Astrocyte of the cerebellum (primary cell): Measurements from ENCODE around the gene PPARD.
"Not testable (repeated sequence)": the region's sequence is repeated elsewhere in the genome, so short reads cannot be mapped to it uniquely, and the experiment has no call there.

Experiments used
- DNase-seq: peaks from one replicate; pipeline ENCODE4 v3.0.0-alpha.2; 2011; ENCODE audit warnings: low read depth
- H3K4me3 ChIP-seq: 2 replicates; pipeline ENCODE4 v1.5.1; 2011; ENCODE audit warnings: mild to moderate bottlenecking, low read depth, low read length, moderate library complexity
- CTCF ChIP-seq: IDR thresholded peaks from 2 replicates; pipeline ENCODE4 v1.5.1; 2012; ENCODE audit warnings: low read length, low read depth, moderate library complexity, mild to moderate bottlenecking; ENCODE audit errors: missing control alignments
- in situ Hi-C: cut with HindIII; loops from 2 replicates; pipeline ENCODE4 v1.10.0; 2017; ENCODE audit warnings: low sequenced_read_pairs

The PPARD gene

GRCh38 chr6:35382015-35382414 is 39.7 kb downstream of the PPARD start:
- in situ Hi-C loops, result no loop called here
- DNase-seq, result no peak
- H3K4me3 ChIP-seq, result no peak overlapping the region
- TF ChIP-seq CTCF, result no peak

GRCh38 chr6:35385457-35386202 is 43.3 kb downstream of the PPARD start:
- no peak overlapping the region for H3K4me3 ChIP-seq
- in situ Hi-C loops, result no loop called here
- no peak for TF ChIP-seq CTCF
- DNase-seq, result peak; percentile 72

DNA sequence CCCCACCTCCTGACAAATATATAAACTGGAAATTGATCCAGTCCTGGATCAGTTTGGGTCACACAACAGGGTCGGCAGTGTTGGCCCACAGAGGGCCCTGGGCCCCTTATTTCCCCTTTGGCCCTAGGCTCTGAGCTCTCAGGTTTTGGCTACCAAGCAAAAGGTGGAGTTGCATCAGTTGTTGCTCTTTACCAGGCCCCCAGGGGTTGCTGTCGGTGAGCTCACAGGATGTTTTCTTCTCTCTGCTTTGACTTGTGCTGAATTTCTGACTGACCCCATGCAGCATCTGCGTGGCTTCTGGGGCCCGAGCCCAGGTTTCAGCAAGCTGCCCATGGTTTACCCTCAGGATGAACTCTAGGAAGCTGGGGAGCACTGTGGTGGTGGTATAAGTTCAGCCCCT is 44.6 kb downstream of the PPARD start:
- TF ChIP-seq CTCF, result no peak
- H3K4me3 ChIP-seq, result no peak overlapping the region
- in situ Hi-C loops, result no loop called here
- DNase-seq, result no peak

DNA sequence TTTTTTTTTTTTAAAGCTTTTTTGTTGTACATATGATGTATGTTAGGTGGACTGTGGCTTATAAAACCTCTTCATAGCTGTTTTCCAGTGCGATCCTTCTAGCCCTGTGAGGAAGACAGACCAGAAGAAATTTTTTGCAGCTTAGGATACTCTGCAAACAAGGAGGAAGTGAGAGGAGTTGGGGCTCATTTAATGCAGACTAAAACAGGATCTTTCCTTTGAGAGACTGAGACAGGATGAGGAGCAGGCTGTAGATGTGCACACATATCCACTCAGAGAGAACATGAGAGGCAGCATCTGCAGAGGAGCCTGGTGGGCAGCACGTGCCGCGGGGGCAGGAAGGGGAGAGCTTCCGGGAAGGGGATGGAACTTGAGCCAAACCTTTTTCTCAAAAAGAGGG is 45.7 kb downstream of the PPARD start:
- H3K4me3 ChIP-seq, result no peak overlapping the region
- DNase-seq, result no peak
- in situ Hi-C loops, result no loop called here
- TF ChIP-seq CTCF, result no peak

DNA sequence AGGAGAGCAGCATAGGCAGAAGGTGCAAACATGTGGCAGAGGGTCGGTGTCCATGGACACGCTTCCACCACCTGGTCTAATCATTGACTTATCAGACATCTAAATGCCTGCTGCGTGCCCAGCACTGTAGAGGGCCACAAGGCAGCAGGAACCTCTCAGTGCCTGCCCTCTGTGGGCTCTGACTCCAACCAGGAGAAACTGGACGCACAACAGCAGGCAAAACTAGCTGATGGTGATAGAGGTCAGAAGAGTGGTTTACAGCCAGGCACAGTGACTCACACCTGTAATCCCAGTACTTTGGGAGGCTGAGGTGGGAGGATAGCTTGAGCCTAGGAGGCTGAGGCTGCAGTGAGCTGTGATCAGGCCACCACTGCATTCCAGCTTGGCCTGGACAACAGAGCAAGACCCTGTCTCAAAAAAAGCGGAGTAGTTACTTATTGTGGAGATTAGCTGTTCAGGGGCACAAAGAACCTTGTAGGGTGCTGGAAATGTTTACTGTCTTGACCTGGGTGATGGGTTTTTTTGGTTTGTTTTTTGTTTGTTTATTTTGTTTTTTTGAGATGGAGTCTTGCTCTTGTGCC is 46.5 kb downstream of the PPARD start:
- TF ChIP-seq CTCF, result no peak
- H3K4me3 ChIP-seq, result no peak overlapping the region
- no peak for DNase-seq
- in situ Hi-C loops, result no loop called here

GRCh38 chr6:35389386-35389785 is 47.0 kb downstream of the PPARD start:
- DNase-seq, H3K4me3 ChIP-seq, in situ Hi-C loops: not testable (repeated sequence)

- DNase-seq, result peak; percentile 91
- no peak overlapping the region for H3K4me3 ChIP-seq
- TF ChIP-seq CTCF, result peak; percentile 26
- in situ Hi-C loops, result no loop called here
These were observed 49.0 kb downstream of the PPARD start for GRCh38 chr6:35391240-35391968.
